ENCODE data around the gene PTPRT. TPM values are rescaled to one million over a fixed set of nuclear protein-coding genes. Genes with fewer than 3 reads are reported as not detected.

PTPRT gene
- total RNA-seq, 1 experiment from 2014 or later = 0.20 TPM

GRCh38 chr20:43034981-43035724 is 154.6 kb downstream of the PTPRT start:
- Histone ChIP-seq H3K36me3 (ENCODE audit: control insufficient read depth, insufficient read depth, low read length) (no peaks in the 10 kb centered on the region), H3K4me3 (ENCODE audit: low read depth, low read length) (no peak overlapping the region), H3K9me3 (no peaks in the 10 kb centered on the region), H3K27me3 (replicated peaks; ENCODE audit: control insufficient read depth, insufficient read depth, low read length) (no peaks in the 10 kb centered on the region), H3K4me1 (no peaks in the 10 kb centered on the region)
- no peak overlapping the region for H3K4me3 Mint-ChIP-seq (ENCODE audit: unreplicated experiment)
- intact Hi-C loops (cut with micrococcal nuclease; ENCODE audit: unreplicated experiment) = no loop called here
- POLR2A ChIA-PET = no interaction called here
- no peak for DNase-seq
- no peaks in the 10 kb centered on the region for H3K4me1 Mint-ChIP-seq (ENCODE audit: low read depth, unreplicated experiment)
- BruUV-seq (replicated peaks) = no TSS peak
- no peaks in the 10 kb centered on the region for H3K9me3 Mint-ChIP-seq (ENCODE audit: unreplicated experiment)
- TF ChIP-seq, protein P1, sequence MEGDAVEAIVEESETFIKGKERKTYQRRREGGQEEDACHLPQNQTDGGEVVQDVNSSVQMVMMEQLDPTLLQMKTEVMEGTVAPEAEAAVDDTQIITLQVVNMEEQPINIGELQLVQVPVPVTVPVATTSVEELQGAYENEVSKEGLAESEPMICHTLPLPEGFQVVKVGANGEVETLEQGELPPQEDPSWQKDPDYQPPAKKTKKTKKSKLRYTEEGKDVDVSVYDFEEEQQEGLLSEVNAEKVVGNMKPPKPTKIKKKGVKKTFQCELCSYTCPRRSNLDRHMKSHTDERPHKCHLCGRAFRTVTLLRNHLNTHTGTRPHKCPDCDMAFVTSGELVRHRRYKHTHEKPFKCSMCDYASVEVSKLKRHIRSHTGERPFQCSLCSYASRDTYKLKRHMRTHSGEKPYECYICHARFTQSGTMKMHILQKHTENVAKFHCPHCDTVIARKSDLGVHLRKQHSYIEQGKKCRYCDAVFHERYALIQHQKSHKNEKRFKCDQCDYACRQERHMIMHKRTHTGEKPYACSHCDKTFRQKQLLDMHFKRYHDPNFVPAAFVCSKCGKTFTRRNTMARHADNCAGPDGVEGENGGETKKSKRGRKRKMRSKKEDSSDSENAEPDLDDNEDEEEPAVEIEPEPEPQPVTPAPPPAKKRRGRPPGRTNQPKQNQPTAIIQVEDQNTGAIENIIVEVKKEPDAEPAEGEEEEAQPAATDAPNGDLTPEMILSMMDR (IDR thresholded peaks at IDR 0.05; ENCODE audit: insufficient read depth in 1 of 2, low read depth in 1 of 2, low read length in 1 of 2, severe bottlenecking in 1 of 2, unreplicated experiment in 1 of 2) = no peak
- no peak overlapping the region for H3K27ac Mint-ChIP-seq (ENCODE audit: unreplicated experiment)
- no peaks in the 10 kb centered on the region for H3K36me3 Mint-ChIP-seq (ENCODE audit: insufficient read depth, unreplicated experiment)
- peaks cover 9% of the 10 kb centered on the region for H3K27me3 Mint-ChIP-seq (ENCODE audit: insufficient read depth, unreplicated experiment)
- CTCF ChIA-PET = no interaction called here

DNA sequence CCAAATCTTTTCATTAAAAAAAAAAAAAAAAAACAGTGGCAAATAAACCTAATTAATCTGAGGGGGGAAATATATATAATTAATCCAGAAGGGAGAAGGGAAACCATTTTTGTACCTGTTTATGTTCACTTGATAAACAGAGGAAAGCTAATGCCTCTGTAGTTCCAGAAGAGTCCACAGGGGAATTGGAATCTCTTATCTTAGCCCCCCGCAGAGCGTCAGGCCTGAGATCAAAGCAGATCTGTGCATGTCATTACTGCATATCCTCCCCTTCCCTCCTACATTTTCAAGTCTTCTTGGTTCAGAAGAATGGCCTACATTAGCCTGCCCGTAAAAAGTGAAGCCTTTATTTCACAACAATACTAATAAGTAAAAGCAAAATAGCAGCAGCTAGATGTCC is 157.2 kb downstream of the PTPRT start:
- Histone ChIP-seq H3K4me1 (no peaks in the 10 kb centered on the region), H3K4me3 (ENCODE audit: low read depth, low read length) (no peak overlapping the region), H3K9me3 (no peaks in the 10 kb centered on the region), H3K36me3 (ENCODE audit: control insufficient read depth, insufficient read depth, low read length) (no peaks in the 10 kb centered on the region), H3K27me3 (replicated peaks; ENCODE audit: control insufficient read depth, insufficient read depth, low read length) (no peaks in the 10 kb centered on the region)
- TF ChIP-seq, protein P1 (IDR thresholded peaks at IDR 0.05; ENCODE audit: insufficient read depth in 1 of 2, low read depth in 1 of 2, low read length in 1 of 2, severe bottlenecking in 1 of 2, unreplicated experiment in 1 of 2) = peak in 1 of 2 experiments; percentile 10
- Mint-ChIP-seq H3K4me1 (ENCODE audit: low read depth, unreplicated experiment) (no peaks in the 10 kb centered on the region), H3K27me3 (ENCODE audit: insufficient read depth, unreplicated experiment) (peaks cover 6% of the 10 kb centered on the region), H3K27ac (ENCODE audit: unreplicated experiment) (no peak overlapping the region), H3K36me3 (ENCODE audit: insufficient read depth, unreplicated experiment) (no peaks in the 10 kb centered on the region), H3K9me3 (ENCODE audit: unreplicated experiment) (no peaks in the 10 kb centered on the region), H3K4me3 (ENCODE audit: unreplicated experiment) (no peak overlapping the region)
- intact Hi-C loops (cut with micrococcal nuclease; ENCODE audit: unreplicated experiment) = no loop called here
- no TSS peak for BruUV-seq (replicated peaks)
- ChIA-PET CTCF (no interaction called here), POLR2A (no interaction called here)
- no peak for DNase-seq

DNA sequence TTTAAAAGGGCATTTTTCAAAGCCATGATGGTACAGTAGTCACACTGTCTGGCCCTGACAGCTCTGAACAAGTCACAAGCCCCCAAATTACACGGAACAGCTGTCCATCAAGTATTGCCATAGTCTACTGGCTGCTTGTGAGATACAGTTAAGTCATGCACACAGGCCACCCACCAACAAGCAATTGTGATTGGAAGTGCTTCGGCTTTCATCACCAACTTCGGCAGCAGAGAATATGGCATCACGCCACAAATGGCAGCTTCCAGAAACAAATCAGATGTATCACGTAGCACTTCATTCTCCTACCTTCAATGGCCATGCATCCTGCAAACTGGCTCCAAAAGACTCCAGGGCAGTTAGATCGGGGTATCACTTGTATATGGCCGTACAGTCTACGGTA is 160.5 kb downstream of the PTPRT start:
- TF ChIP-seq, protein P1 (IDR thresholded peaks at IDR 0.05; ENCODE audit: insufficient read depth in 1 of 2, low read depth in 1 of 2, low read length in 1 of 2, severe bottlenecking in 1 of 2, unreplicated experiment in 1 of 2) = no peak
- Histone ChIP-seq H3K27me3 (replicated peaks; ENCODE audit: control insufficient read depth, insufficient read depth, low read length) (no peaks in the 10 kb centered on the region), H3K4me3 (ENCODE audit: low read depth, low read length) (no peak overlapping the region), H3K4me1 (no peaks in the 10 kb centered on the region), H3K36me3 (ENCODE audit: control insufficient read depth, insufficient read depth, low read length) (no peaks in the 10 kb centered on the region), H3K9me3 (no peaks in the 10 kb centered on the region)
- Mint-ChIP-seq H3K36me3 (ENCODE audit: insufficient read depth, unreplicated experiment) (no peaks in the 10 kb centered on the region), H3K4me3 (ENCODE audit: unreplicated experiment) (no peak overlapping the region), H3K9me3 (ENCODE audit: unreplicated experiment) (no peaks in the 10 kb centered on the region), H3K4me1 (ENCODE audit: low read depth, unreplicated experiment) (no peaks in the 10 kb centered on the region), H3K27me3 (ENCODE audit: insufficient read depth, unreplicated experiment) (peaks cover 6% of the 10 kb centered on the region), H3K27ac (ENCODE audit: unreplicated experiment) (no peak overlapping the region)
- no peak for DNase-seq
- intact Hi-C loops (cut with micrococcal nuclease; ENCODE audit: unreplicated experiment) = no loop called here
- BruUV-seq (replicated peaks) = no TSS peak
- POLR2A ChIA-PET = no interaction called here
- CTCF ChIA-PET = no interaction called here
